HG03280 (cell line): ENCODE measurements around the gene TGFB2.
"Not testable (repeated sequence)": the region's sequence is repeated elsewhere in the genome, so short reads cannot be mapped to it uniquely, and the experiment has no call there.

ENCODE experiments used
- ATAC-seq: cut with Tn5 transposase; IDR thresholded peaks from one replicate; pipeline ENCODE4 v1.9.1; 2021; ENCODE audit warnings: mild to moderate bottlenecking, moderate library complexity; ENCODE audit not compliant: unreplicated experiment

The TGFB2 gene

DNA sequence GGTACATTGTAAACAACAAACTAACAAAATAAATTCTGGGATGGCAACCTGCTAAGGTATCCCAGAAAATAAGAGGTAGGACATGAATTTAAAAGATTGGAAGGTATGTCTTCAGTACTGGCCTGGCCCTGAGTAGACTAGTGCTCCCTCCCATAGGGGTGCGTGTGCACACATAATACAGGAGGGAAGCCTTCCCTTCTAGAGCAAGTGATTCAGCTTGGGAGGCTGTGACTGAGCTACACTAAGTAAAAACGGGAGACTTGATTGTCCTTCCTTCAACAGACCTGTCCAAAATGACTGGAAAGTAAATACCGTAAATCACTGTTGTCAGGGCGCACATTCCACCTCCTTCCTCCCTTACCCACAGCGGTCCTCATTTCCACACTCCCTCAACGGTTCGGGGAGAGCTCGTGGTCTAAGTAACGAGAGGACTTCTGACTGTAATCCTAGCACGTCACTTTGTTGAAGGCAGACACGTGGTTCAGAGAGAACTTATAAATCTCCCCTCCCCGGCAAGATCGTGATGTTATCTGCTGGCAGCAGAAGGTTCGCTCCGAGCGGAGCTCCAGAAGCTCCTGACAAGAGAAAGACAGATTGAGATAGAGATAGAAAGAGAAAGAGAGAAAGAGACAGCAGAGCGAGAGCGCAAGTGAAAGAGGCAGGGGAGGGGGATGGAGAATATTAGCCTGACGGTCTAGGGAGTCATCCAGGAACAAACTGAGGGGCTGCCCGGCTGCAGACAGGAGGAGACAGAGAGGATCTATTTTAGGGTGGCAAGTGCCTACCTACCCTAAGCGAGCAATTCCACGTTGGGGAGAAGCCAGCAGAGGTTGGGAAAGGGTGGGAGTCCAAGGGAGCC lies at the start of gene TGFB2:
Gene TGFB2 (plus strand): TSS at position 523 of the 859 bp plus-strand sequence. CDS start 1,366 bp downstream, outside the sequence.
- peak; percentile 46 for ATAC-seq

DNA sequence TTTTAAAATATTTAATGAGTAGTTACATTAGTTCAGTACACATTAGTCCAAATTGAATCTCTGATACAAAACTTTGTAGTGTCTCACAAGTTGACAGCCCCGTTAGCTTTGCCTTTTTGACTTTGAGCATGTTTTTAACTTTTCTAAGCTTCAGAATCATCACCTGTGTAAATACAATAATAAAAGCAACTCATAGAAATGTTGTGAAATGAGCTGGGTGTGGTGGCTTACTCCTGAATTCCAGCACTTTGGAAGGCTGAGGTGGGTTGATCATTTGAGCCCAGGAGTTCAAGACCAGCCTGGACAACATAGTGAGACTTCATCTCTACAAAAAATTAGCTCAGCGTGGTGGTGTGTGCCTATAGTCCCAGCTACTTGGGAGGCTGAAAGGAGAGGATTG lies 49.0 kb upstream of the TGFB2 start:
- ATAC-seq: no peak

DNA sequence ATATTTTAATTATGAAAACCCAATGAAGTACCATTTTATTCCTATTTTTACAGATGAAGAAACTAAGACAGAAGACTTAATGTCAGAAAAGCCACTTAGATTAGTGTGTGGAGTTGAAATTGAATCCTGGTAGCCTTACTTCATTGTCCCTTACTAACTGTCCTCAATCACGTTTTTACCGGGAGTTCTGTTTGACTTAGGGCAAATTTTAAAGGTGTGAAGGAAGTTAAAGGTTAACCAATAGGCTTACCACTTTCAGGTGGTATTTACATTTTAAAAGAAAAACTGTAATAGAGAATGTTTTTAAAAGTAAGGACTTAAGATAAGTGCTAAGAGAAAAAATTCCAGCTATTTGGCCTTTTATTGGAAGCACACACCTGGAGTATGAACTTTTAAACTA lies 47.7 kb upstream of the TGFB2 start:
- no peak for ATAC-seq

DNA sequence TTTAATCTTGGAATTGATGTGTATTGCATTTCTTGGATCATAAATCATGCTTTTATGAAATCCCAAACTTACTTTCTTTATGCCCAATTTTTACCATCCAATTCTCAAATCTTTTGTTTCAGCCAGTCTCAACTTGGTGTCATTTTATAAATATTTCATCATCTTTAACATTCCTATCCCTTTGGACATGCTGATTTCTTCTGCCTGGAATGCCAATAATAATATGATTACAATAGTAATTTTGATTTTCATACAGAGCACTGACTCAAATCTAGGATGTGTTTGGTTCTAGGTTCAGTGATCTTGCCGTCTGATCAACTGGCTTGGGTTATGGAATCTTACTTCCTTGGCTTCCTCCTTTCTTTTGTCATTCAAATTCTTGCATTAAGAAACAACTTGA lies 47.3 kb upstream of the TGFB2 start:
- ATAC-seq: no peak

DNA sequence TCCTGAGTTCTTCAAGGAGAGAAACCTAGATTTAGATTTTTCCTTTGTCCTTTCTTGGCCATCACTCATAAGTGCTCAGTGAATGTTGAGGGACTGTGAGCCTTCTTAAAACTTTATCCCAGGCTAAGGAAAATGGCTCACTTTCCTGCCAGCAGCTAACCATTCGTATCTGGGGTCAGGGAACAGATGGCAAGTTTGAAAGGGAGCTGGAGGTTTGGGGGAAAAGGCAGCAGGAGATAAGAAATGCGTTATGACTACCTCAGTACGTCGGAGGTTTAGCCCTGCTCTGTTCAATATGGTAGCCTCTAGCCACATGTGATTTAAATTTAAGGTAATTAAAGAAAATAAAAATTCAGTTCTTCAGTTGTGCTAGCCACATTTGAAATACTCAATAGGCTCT lies 46.7 kb upstream of the TGFB2 start:
- ATAC-seq: no peak

DNA sequence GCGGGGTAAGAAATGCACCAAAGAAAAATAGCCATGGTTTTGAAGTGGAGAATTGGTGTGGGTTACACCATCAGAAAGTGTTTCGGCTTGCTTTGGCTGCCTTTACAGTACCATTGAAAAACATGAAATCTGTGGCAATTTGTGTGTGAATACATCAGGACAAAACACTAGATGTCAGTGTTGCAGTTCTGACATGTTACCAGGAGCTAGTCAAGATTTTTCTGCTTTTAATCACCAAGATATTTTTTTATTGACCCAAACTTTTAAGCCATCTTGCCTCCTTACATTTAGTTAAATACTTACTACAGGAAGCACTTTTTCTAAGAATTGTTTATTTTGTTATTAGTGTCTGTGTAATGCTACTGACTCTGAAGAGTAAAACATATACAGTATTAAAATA lies 45.7 kb upstream of the TGFB2 start:
- no peak for ATAC-seq

DNA sequence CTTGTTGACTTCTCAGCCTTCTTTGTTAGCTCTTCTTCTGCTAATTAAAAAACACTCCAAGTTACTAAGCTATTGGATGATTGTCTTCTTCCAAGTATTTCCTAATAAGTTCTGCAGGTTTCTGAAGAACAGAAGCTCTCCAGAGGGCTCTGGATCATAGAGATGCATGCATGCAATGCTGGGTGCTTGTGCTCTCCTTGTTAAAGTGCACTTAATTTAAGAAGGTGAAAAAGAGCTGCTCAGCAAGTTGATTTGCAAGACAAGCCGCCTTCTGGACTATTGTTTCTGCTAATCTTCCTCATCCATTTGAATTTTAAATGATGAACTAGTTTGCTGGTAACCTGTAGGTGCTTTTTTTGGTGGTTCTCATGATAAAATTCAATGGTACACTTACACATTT lies 43.9 kb upstream of the TGFB2 start:
- ATAC-seq: no peak

DNA sequence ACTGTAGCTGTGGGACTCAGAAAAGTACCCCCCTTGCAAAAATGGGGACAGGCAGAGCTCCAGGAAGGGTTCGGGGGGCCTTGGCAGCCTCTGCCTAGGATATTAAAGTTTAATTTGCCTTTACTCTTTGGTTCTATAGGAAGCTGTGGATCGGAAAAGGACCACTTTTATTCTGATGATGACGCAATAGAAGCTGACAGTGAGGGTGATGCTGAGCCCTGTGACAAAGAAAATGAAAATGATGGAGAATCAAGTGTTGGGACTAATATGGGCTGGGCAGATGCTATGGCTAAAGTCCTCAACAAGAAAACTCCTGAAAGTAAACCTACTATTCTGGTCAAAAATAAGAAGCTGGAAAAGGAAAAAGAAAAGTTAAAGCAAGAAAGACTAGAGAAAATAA lies 43.0 kb upstream of the TGFB2 start:
- no peak for ATAC-seq

DNA sequence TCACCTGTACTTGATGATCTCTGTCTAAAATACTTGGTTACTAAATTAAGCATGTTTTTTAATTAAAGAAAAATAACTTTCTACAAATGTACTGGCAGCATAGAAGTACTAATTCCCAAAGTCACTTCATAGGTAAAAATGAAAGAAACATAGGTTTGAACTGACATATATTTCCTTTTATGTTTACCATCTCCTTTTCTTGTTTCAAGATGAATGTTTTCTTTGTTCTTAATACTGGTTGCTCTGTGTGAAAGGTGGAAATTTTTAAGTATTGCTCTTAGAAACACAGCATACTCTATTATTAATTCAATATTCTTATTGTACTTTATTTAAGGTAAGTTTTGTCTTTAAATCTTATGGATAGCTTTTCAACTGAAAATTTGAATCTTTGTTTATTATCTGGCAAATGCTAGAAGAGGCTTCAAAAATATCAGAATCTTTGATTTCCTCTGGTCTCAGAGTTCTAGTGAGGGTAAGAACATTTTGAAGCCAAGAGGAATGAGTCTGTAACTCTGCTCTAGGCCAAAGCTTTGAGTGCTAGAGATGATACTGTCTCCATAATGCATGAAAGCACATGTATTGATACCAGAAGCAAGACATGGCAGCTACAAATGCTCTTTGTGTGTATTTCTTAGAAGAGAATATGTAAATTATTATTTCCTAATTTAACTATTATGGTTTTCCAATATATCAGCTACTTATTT lies 41.8 kb upstream of the TGFB2 start:
- no peak for ATAC-seq

DNA sequence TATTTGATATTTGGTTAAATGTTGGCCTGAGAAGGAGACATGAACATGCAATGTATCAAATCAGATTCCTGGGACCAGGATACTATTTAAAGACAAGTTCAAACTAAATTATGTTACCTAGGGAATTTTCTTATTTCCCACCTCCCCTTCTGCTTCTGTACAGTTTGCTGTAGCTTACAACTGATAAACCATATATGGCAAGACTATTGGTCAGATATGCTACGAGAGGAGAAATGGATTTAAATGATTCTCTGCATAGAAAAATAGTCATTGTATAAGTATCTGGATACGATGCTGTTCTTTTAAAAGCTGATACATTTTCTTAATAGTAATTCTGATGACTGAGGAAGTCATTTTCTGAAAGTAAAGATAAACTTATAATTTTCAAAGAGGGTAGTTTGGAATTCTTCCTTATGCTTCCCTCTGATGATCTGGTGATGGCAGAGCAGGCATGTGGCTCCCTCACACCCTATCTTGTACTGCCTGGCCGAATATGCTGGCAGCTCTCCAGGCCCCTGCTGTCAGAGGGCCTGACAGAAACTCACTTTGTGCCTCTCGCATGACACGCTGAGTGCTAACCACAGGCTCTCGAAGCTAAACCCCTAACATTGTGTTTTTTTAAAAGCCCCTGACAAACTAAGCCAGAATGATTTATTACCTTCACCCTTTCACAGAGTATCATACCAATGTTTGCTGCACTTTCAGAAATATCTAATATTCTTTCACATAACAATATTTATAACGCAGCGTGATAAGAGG lies 40.7 kb upstream of the TGFB2 start:
- ATAC-seq: no peak

DNA sequence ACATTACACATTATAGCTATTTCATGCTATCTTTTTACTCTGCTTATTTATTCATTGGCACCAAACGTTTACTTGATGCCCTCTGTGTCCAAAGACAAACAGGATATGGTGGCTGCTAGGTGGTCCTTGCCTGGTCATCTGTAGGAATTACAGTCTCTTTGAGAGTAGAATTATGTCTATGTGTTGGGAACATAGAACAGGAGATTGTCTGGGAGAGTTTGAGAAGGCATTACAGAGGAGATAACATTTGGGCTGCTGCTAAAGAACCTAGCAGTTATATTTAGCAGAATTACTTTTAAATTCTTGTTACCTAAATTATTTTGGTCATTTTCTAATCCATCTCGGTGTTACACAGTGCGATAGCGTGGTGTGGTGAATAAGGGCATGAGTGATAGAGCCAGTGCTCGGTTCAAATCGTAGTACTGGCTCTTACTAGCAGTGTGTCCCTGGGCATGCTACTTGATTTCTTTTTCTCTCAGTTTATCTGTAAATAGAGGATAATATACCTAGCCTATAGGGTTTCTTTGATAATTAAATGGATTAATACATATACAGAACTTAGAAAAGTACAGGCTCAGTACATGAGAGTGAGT lies 39.6 kb upstream of the TGFB2 start:
- no peak for ATAC-seq

DNA sequence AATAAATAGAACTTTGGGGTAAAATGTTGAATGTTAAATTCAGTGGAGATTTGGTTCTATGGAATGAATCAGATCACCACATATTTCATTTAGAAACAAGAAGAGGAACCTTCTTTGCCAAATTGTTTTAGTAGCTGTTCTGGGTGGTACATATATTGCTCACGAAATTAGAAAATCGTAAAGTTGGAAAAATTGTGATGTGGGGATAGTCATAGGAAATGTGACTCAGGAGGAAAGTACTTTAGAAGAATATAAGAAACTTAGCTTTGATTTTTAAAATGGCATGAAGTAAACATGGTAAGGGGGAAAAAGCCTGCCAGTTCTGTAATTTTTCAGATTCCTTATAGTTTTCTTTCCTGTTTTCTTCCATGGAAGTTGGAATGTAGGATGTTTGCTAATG lies 32.6 kb upstream of the TGFB2 start:
- ATAC-seq: no peak

DNA sequence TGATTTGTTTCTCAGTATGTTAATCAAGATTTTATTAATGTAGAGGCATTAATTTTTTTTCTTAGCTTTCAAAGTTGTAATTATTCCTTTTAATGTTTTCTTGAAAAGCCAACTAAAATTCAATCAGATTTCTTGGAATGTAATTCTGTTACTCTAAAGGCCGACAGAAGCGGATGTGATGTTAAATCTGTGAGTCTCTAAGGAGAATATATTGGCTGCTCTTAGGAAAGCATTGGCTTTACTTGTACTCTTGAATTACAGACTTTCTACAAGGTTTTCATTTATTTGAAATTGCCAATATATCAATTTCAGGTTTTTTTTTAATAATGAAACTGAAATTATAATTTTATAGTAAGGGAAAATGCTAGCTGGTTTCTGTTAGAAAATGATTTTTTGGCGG lies 30.8 kb upstream of the TGFB2 start:
- no peak for ATAC-seq

DNA sequence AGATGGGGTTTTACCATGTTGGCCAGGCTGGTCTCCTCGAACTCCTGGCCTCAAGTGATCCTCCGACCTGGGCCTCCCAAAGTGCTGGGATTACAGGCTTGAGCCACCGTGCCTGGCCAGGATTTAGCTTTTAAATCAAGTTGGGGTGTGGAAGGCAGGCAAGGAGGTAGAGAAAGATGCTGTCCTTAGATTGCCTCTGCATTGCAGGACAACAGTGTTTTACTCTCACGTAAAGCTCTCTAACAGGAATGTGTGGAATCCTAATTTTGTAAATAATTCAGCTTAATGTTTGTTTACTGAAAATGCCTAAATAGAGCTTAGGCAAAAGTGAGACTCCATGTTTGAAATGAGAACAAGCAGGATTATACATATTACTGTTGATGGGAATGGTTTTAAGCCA lies 29.5 kb upstream of the TGFB2 start:
- no peak for ATAC-seq

DNA sequence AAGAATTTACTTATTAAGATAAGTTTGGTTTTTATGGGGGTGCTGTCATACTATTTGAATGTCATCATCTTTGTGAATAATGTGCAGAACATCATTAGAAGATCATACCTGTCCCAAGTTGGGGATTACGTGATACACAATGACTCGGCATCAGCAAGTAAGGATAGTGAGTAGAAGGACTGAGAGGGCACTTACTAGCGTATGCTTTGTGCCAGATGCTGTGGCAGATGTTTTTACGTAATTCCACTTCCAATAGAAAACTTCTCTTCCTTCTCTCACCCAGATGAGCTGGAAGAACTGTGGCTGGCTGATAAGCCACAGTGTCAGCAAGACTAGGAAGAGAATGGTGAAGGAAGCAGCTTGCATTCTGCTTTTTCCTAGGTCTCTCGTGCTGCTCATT lies 28.1 kb upstream of the TGFB2 start:
- no peak for ATAC-seq

DNA sequence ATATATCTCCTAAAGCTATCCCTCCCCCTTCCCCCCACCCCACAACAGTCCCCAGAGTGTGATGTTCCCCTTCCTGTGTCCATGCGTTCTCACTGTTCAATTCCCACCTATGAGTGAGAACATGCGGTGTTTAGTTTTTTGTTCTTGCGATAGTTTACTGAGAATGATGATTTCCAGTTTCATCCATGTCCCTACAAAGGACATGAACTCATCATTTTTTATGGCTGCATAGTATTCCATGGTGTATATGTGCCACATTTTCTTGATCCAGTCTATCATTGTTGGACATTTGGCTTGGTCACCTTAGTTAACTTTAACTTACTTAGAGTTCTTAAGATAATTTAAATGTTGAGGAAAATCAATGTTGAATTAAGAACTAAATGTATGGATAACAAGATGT lies 25.0 kb upstream of the TGFB2 start:
- not testable (repeated sequence) for ATAC-seq

DNA sequence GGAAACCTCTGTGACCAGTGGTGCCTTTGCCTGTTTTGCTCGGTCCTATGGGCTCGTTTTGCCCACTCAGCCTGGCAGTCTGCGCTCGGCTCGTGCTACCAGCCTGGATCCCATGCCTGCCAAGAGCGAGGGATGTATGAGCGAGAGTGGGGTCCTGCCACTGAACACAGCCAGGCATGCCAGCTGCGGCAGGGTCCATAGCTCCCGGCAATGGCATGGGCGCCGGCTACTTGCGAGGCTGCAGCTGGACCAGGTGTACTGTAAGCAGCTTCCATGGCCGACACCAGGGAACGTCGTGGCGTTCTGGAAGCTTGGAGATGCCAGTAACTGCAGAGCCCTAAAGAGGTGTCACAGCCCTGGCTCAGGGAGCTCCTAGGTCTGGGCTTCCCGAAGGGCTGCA lies 22.4 kb upstream of the TGFB2 start:
- ATAC-seq: no peak

DNA sequence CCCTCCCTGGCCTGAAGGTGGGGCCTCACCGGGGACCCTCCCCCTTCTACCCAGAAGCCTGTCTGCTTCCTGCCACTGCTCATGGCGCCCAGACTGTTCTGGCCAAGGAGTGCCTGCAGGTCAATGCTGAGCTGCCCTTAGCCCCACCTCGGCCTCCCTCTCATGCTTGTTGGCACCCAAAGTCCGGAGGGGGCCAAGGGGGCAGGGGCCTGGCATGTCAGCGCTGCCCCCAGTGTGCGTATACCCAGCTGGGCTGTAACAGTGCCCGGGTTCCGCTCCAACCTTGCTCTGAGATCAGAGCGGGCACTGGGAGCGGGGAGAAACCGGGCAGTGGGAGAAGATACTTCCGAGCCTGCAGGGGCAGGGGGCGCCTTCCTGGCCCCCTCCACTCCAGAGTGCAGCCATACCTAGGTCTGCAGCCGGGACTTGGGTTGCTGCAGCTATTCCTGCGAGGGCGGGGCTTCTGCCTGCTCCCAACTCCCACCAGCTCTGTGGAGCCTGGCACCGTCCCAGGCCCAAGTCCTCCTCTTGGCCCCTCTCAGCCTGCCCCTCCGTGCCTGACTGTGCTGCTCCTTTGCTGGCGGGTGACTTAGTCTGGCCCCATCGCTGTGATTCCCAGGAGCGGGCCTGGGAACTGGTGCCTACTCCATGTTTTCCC lies 21.4 kb upstream of the TGFB2 start:
- ATAC-seq: no peak

DNA sequence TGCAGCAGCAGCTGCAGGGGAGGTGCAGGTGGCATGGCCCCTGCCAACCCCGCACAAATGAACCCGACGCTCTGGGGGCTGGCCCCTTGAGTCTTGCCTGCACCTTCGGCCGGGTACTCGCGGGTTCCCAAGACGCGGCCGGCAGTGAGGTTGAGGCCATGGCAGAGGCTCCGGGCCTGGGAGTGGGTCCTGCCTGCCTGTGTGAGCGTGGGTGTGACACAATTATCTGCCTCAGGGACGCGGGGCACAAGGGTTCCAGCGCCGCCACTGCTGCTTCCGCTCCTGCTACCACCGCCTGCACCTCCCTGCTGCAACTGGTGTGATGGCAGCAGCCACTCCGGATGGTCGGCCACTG lies 20.9 kb upstream of the TGFB2 start:
- no peak for ATAC-seq

DNA sequence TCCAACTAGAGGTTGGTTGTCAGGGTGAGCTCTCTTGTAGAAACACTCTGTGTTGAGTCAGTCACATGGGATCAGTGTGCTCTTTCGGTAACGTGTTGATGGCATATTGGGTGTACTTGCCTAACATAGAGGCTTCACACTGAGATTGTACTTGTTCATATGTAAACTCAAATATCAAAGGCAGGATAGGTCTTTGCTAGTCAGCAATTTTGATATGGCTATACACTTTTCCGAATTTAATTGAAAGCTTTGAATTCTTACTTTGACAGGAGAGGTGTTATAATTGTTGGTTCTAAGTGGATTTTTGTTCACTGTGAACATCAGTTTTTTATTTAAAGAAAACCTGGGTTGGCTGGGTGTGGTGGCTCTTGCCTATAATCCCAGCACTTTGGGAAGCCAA lies 16.4 kb upstream of the TGFB2 start:
- ATAC-seq: no peak
